ENCODE results near the gene NDRG2.

NDRG2 gene

GRCh38 chr14:20969336-20969735 lies 55.5 kb downstream of the NDRG2 start:
- DNase-seq (ENCODE audit: low spot score) = no peak
